ENCODE results near the gene ACP3. TPM values are rescaled to one million over a fixed set of nuclear protein-coding genes. Genes with fewer than 3 reads are reported as not detected.

ACP3 gene
- total and polyA plus RNA-seq, 2 of the 13 experiments (the other 11 are each of a cell fraction or from before 2014, with no cell fraction given) = not detected

DNA sequence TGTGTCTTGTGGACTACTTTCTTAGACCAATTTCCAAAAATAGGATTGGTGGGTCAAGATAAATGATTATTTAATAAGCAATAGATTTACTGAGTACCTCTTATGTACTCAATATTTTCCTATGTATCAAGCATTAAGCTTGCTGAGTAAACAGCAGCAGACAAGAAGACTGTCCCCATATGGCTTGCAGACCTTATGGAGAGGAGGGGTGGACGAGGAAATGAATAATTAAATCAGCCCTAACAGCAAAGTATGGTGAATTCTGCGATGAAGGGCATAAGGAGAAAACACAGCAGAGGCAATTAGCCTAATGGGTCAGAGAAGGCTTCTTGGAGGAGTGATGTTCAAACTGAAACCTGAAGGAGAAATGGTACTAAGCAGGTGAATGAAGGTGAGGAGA, 45.1 kb downstream of the ACP3 start (continued):
- TF ChIP-seq, protein P1, sequence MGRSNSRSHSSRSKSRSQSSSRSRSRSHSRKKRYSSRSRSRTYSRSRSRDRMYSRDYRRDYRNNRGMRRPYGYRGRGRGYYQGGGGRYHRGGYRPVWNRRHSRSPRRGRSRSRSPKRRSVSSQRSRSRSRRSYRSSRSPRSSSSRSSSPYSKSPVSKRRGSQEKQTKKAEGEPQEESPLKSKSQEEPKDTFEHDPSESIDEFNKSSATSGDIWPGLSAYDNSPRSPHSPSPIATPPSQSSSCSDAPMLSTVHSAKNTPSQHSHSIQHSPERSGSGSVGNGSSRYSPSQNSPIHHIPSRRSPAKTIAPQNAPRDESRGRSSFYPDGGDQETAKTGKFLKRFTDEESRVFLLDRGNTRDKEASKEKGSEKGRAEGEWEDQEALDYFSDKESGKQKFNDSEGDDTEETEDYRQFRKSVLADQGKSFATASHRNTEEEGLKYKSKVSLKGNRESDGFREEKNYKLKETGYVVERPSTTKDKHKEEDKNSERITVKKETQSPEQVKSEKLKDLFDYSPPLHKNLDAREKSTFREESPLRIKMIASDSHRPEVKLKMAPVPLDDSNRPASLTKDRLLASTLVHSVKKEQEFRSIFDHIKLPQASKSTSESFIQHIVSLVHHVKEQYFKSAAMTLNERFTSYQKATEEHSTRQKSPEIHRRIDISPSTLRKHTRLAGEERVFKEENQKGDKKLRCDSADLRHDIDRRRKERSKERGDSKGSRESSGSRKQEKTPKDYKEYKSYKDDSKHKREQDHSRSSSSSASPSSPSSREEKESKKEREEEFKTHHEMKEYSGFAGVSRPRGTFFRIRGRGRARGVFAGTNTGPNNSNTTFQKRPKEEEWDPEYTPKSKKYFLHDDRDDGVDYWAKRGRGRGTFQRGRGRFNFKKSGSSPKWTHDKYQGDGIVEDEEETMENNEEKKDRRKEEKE (IDR thresholded peaks at IDR 0.05) = no peak

DNA sequence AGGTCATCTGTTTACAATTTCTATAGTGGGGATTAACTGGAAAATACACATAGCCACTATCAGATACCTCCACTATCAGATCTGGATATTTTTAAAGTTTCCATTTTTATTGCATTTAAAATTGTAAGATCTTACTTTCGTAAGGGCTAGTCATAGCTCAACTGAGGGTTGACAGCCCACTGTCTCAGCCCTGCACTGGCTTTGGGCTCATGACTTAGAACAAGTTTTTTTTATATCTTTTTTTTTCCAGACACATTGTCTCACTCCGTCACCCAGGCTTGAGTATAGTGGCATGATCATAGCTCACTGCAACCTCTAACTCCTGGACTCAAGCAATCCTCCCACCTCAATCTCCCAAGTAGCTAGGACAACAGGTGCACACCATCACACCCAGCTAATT, 51.3 kb downstream of the ACP3 start:
- no peaks in the 10 kb centered on the region for H3K79me2 ChIP-seq (ENCODE audit: insufficient read depth, low read length)
- in situ Hi-C loops (cut with HindIII; ENCODE audit: extremely low pct_ligation_motif_present, low pct_unique_long_range_greater_than_20kb) (no loop called here), intact Hi-C loops (cut with micrococcal nuclease; ENCODE audit: unreplicated experiment) (no loop called here)
- ATAC-seq (no peak), DNase-seq (ENCODE audit: low spot score) (no peak), FAIRE-seq (no peak)
- no peaks in the 10 kb centered on the region for H3K36me3 ChIP-seq (replicated peaks in 1 of 2; ENCODE audit: control insufficient read depth in 1 of 2, insufficient read depth in 2 of 2, low read length in 2 of 2)
- H2AFZ ChIP-seq (ENCODE audit: low read length) = no peak overlapping the region
- H3K4me2 ChIP-seq (ENCODE audit: low read depth, low read length) = no peak overlapping the region
- BruUV-seq (replicated peaks) = no TSS peak
- 37% methylated on average over 2 of the region's 2 CpGs for WGBS (ENCODE audit: low lambda C conversion rate)
- H3K9ac ChIP-seq (ENCODE audit: insufficient read depth, low read depth, low read length) = no peak overlapping the region
- no peak overlapping the region for H3K27ac ChIP-seq (ENCODE audit: extremely low read length, insufficient read depth, low read length)
- ChIA-PET CTCF (ENCODE audit: low intra/inter-chr PET ratio, low total read pairs) (no interaction called here), POLR2A (no interaction called here)
- no peaks in the 10 kb centered on the region for H3K27me3 ChIP-seq (ENCODE audit: control insufficient read depth in 1 of 2, insufficient read depth in 2 of 2, low read length in 2 of 2)
- no peaks in the 10 kb centered on the region for H3K9me3 ChIP-seq (ENCODE audit: low read length)
- no peak overlapping the region for H3K4me3 ChIP-seq (replicated peaks in 1 of 3; ENCODE audit: insufficient read depth in 1 of 3, low read depth in 2 of 3, low read length in 3 of 3)
- H4K20me1 ChIP-seq (ENCODE audit: insufficient read depth, low read length) = no peaks in the 10 kb centered on the region
- H3K4me1 ChIP-seq (ENCODE audit: insufficient read depth, low read length) = no peaks in the 10 kb centered on the region
- TF ChIP-seq FOXA3 (CRISPR knock-in tag; IDR thresholded peaks at IDR 0.05) = no peak
- no peak for TF ChIP-seq SOX13 (IDR thresholded peaks at IDR 0.05)
- no peak for TF ChIP-seq SOX13 (CRISPR knock-in tag; conservative IDR thresholded peaks at IDR 0.05 in 1 of 2, IDR thresholded peaks at IDR 0.05 in 1 of 2)
- no peak for TF ChIP-seq ZNF256 (CRISPR knock-in tag; conservative IDR thresholded peaks at IDR 0.05)
- no peak for TF ChIP-seq HIVEP1 (CRISPR knock-in tag; IDR thresholded peaks at IDR 0.05)
- TF ChIP-seq, protein P2, sequence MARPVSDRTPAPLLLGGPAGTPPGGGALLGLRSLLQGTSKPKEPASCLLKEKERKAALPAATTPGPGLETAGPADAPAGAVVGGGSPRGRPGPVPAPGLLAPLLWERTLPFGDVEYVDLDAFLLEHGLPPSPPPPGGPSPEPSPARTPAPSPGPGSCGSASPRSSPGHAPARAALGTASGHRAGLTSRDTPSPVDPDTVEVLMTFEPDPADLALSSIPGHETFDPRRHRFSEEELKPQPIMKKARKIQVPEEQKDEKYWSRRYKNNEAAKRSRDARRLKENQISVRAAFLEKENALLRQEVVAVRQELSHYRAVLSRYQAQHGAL (CRISPR knock-in tag; IDR thresholded peaks at IDR 0.05; ENCODE audit: not compliant biosample characterization) = no peak
- TF ChIP-seq, protein P3, sequence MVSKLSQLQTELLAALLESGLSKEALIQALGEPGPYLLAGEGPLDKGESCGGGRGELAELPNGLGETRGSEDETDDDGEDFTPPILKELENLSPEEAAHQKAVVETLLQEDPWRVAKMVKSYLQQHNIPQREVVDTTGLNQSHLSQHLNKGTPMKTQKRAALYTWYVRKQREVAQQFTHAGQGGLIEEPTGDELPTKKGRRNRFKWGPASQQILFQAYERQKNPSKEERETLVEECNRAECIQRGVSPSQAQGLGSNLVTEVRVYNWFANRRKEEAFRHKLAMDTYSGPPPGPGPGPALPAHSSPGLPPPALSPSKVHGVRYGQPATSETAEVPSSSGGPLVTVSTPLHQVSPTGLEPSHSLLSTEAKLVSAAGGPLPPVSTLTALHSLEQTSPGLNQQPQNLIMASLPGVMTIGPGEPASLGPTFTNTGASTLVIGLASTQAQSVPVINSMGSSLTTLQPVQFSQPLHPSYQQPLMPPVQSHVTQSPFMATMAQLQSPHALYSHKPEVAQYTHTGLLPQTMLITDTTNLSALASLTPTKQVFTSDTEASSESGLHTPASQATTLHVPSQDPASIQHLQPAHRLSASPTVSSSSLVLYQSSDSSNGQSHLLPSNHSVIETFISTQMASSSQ (IDR thresholded peaks at IDR 0.05; ENCODE audit: low read depth) = no peak
- TF ChIP-seq, protein P3 (CRISPR knock-in tag; IDR thresholded peaks at IDR 0.05; ENCODE audit: borderline replicate concordance) = no peak
- no peak for TF ChIP-seq KLF9 (CRISPR knock-in tag; IDR thresholded peaks at IDR 0.05; ENCODE audit: low read depth)
- TF ChIP-seq, protein P4, sequence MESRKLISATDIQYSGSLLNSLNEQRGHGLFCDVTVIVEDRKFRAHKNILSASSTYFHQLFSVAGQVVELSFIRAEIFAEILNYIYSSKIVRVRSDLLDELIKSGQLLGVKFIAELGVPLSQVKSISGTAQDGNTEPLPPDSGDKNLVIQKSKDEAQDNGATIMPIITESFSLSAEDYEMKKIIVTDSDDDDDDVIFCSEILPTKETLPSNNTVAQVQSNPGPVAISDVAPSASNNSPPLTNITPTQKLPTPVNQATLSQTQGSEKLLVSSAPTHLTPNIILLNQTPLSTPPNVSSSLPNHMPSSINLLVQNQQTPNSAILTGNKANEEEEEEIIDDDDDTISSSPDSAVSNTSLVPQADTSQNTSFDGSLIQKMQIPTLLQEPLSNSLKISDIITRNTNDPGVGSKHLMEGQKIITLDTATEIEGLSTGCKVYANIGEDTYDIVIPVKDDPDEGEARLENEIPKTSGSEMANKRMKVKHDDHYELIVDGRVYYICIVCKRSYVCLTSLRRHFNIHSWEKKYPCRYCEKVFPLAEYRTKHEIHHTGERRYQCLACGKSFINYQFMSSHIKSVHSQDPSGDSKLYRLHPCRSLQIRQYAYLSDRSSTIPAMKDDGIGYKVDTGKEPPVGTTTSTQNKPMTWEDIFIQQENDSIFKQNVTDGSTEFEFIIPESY (CRISPR knock-in tag; IDR thresholded peaks at IDR 0.05) = no peak
- TF ChIP-seq, protein P5, sequence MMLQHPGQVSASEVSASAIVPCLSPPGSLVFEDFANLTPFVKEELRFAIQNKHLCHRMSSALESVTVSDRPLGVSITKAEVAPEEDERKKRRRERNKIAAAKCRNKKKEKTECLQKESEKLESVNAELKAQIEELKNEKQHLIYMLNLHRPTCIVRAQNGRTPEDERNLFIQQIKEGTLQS (CRISPR knock-in tag; IDR thresholded peaks at IDR 0.05) = no peak
- no peak for TF ChIP-seq ZNF607 (CRISPR knock-in tag; IDR thresholded peaks at IDR 0.05; ENCODE audit: borderline replicate concordance)

All from HepG2 (cell line).